ENCODE data around the gene EPHB2. TPM values are rescaled to one million over a fixed set of nuclear protein-coding genes. Genes with fewer than 3 reads are reported as not detected.

Gene EPHB2
- total RNA-seq, 1 donor from 2014 or later: 69.4 TPM

DNA sequence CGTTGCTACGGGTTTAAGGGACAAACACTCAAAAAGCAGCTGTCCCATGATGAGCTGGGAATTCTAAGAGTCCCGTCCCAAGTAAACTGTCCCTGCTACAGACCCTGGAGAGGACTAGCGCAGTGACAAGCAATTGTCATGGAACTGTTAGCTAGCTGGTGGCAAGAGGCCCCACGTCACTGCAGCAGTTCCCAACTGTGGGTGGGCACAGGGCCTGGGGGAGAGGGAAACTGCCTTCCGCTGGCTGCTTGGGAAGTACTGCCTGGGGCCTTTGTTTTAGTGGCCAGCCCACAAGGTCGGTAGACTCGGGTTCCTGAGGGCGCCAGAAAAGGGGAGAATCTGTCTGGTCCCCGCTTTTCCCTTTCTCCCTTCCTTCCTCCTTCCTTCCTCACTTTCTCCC is 164.6 kb downstream of the EPHB2 start:
- no peak overlapping the region for H3K4me3 Mint-ChIP-seq (ENCODE audit: low read depth)
- TF ChIP-seq, protein P1, sequence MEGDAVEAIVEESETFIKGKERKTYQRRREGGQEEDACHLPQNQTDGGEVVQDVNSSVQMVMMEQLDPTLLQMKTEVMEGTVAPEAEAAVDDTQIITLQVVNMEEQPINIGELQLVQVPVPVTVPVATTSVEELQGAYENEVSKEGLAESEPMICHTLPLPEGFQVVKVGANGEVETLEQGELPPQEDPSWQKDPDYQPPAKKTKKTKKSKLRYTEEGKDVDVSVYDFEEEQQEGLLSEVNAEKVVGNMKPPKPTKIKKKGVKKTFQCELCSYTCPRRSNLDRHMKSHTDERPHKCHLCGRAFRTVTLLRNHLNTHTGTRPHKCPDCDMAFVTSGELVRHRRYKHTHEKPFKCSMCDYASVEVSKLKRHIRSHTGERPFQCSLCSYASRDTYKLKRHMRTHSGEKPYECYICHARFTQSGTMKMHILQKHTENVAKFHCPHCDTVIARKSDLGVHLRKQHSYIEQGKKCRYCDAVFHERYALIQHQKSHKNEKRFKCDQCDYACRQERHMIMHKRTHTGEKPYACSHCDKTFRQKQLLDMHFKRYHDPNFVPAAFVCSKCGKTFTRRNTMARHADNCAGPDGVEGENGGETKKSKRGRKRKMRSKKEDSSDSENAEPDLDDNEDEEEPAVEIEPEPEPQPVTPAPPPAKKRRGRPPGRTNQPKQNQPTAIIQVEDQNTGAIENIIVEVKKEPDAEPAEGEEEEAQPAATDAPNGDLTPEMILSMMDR (IDR thresholded peaks at IDR 0.05; ENCODE audit: unreplicated experiment): no peak
- no peaks in the 10 kb centered on the region for H3K9me3 Mint-ChIP-seq (ENCODE audit: low read depth)
- H3K4me1 Mint-ChIP-seq (ENCODE audit: low read depth): peaks cover 6% of the 10 kb centered on the region
- no peaks in the 10 kb centered on the region for H3K27me3 Mint-ChIP-seq
- DNase-seq (ENCODE audit: low spot score, unreplicated experiment): no peak
- peaks cover 13% of the 10 kb centered on the region for H3K36me3 Mint-ChIP-seq (ENCODE audit: insufficient read depth)
- H3K27ac Mint-ChIP-seq: no peak overlapping the region

DNA sequence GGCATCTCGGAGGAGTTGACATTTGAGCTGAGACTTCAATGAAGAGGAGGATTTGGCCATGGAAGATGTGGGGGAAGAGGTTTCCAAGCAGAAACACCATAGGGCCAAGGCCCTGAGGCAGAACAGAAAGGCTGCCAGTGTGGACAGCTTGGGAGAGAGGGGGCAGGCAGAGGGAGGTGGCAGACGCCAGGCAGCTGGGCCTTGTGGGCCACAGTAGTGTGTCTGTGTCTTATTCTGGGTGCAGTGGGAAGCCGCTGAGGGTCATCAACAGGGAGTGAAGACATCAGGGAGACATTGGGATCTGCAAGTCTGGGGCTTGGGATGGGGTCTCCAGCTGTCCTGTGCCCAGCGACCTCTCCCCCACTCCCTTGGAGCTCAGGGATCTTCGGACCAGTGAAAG is 165.2 kb downstream of the EPHB2 start:
- Mint-ChIP-seq H3K4me3 (ENCODE audit: low read depth) (no peak overlapping the region), H3K9me3 (ENCODE audit: low read depth) (no peaks in the 10 kb centered on the region), H3K4me1 (ENCODE audit: low read depth) (peaks cover 6% of the 10 kb centered on the region), H3K36me3 (ENCODE audit: insufficient read depth) (peaks cover 13% of the 10 kb centered on the region), H3K27me3 (no peaks in the 10 kb centered on the region), H3K27ac (peak overlapping the region; percentile 38)
- DNase-seq (ENCODE audit: low spot score, unreplicated experiment): no peak
- TF ChIP-seq, protein P1 (IDR thresholded peaks at IDR 0.05; ENCODE audit: unreplicated experiment): no peak

DNA sequence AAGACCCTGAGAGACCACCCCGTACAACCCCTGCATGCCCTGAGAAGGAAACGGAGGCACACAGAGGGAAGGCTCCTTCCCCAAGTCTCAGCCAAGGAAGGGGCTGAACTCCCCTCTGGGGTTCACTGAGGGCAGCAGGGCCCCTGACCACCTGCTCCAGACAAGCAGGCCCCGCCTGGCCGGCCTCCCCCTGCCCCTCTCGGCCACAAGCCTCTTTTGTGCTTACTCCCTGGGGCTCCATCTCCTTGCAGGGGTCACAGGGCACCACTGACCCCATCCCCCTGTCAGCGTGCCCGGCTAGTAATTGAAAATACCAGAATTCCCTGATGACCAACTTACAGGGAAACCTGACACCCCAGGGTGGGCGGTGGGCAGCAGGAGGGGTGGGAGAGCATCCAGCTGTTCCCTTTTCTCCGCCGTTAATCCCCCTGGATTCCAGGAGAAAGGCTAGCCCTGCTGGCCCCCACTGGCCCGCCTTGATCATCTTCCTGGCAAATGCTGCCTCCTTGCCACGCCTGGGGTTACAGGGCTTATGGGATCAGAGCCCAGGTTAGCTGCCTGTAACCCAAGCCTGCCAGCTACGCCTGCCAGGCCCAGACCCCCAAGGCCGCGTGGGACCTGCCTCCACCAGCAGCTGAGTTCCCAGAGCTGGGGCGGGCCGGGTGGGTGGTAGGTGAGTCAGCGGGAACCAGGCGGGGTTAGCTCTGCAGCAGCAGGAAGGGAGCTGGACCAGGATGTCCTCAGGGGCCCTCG is 165.9 kb downstream of the EPHB2 start:
- Mint-ChIP-seq H3K9me3 (ENCODE audit: low read depth) (no peaks in the 10 kb centered on the region), H3K27ac (no peak overlapping the region), H3K4me3 (ENCODE audit: low read depth) (no peak overlapping the region), H3K27me3 (no peaks in the 10 kb centered on the region), H3K4me1 (ENCODE audit: low read depth) (peaks cover 6% of the 10 kb centered on the region), H3K36me3 (ENCODE audit: insufficient read depth) (peaks cover 13% of the 10 kb centered on the region)
- no peak for DNase-seq (ENCODE audit: low spot score, unreplicated experiment)
- TF ChIP-seq, protein P1 (IDR thresholded peaks at IDR 0.05; ENCODE audit: unreplicated experiment): no peak

DNA sequence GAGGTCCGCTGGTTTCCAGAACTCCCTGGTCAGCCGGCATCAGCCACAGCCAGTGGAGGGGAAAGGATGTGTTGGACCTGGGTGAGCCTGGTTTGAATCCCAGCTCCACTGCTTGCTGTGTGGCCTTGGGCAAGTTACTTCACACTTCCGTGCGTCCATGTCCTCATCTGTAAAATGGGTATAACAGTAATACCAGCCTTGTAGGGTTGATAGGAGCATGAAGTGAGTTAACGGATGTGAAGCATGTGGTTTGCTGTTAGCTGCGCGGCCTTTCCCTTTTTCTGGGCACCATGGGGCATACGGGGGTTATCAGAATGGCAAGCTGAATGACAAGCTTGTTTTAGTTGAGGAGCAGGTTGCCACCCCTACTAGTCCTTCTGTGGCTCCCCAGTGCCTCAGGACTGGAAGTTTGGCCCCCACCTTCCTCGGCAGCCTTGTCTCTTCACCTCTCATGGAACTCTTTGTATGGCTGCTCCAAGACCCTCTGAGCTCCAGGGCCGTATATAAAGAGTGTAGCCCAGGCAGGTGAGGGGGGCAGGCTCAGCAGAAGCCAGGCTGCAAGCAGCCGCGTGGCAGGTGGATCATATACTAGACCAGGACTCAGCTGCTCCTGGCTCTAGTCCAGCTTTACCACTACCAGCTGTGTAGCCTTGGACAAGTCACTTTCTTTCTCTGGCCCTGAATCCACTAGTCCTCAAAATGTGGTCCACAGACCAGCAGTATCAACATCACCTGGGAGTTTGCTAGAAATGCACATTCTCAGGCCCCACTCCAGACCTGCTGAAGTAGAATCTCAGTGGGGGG is 166.7 kb downstream of the EPHB2 start:
- H3K4me3 Mint-ChIP-seq (ENCODE audit: low read depth): no peak overlapping the region
- TF ChIP-seq, protein P1 (IDR thresholded peaks at IDR 0.05; ENCODE audit: unreplicated experiment): no peak
- no peak for DNase-seq (ENCODE audit: low spot score, unreplicated experiment)
- peaks cover 6% of the 10 kb centered on the region for H3K4me1 Mint-ChIP-seq (ENCODE audit: low read depth)
- peaks cover 13% of the 10 kb centered on the region for H3K36me3 Mint-ChIP-seq (ENCODE audit: insufficient read depth)
- H3K9me3 Mint-ChIP-seq (ENCODE audit: low read depth): no peaks in the 10 kb centered on the region
- no peaks in the 10 kb centered on the region for H3K27me3 Mint-ChIP-seq
- no peak overlapping the region for H3K27ac Mint-ChIP-seq

DNA sequence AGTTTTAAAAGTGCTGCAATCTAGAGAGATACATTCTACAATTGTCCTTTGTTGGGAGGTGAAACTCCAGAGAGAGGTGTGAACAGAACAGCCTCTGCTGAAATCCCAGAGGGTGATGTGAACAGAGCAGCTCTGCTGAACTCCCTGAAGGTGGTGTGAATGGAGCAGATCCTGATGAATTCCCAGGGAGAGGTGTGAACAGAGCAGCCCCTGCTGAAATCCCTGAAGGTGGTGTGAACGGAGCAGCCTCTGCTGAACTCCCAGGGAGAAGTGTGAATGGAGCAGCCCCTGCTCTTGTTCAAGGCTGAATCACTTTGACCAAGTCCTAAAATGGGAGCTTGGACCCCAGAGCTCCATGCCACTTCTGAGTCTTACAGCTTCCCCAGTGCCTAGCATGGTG is 167.3 kb downstream of the EPHB2 start:
- H3K36me3 Mint-ChIP-seq (ENCODE audit: insufficient read depth): peaks cover 12% of the 10 kb centered on the region
- peaks cover 6% of the 10 kb centered on the region for H3K4me1 Mint-ChIP-seq (ENCODE audit: low read depth)
- H3K27me3 Mint-ChIP-seq: no peaks in the 10 kb centered on the region
- H3K9me3 Mint-ChIP-seq (ENCODE audit: low read depth): no peaks in the 10 kb centered on the region
- TF ChIP-seq, protein P1 (IDR thresholded peaks at IDR 0.05; ENCODE audit: unreplicated experiment): no peak
- H3K4me3 Mint-ChIP-seq (ENCODE audit: low read depth): no peak overlapping the region
- DNase-seq (ENCODE audit: low spot score, unreplicated experiment): no peak
- no peak overlapping the region for H3K27ac Mint-ChIP-seq
